GM18505 (cell line): ENCODE measurements around the gene ARL5C.

Experiments
- ATAC-seq: cut with Tn5 transposase; IDR thresholded peaks from one replicate; pipeline ENCODE4 v1.9.1; 2021; ENCODE audit not compliant: unreplicated experiment
- POLR2A ChIP-seq: IDR thresholded peaks from 4 replicates; pipeline ENCODE4 v1.6.1; 2011; ENCODE audit warnings: borderline replicate concordance; ENCODE audit not compliant: insufficient read depth, insufficient read length; ENCODE audit errors: extremely low read depth

The ARL5C gene

GRCh38 chr17:39165841-39166349 lies at the start of gene ARL5C:
ARL5C (minus strand) TSS chr17:39166161; CDS start chr17:39165760, 401 bp downstream.
- no peak for TF ChIP-seq POLR2A
- ATAC-seq, result no peak

- no peak for TF ChIP-seq POLR2A
- no peak for ATAC-seq
Observed at GRCh38 chr17:39213852-39214251, 47.9 kb upstream of the ARL5C start.

GRCh38 chr17:39212841-39213480 lies 47.0 kb upstream of the ARL5C start:
- no peak for TF ChIP-seq POLR2A
- no peak for ATAC-seq

GRCh38 chr17:39212195-39212810 lies 46.3 kb upstream of the ARL5C start:
- no peak for TF ChIP-seq POLR2A
- ATAC-seq, result no peak

GRCh38 chr17:39210093-39210434 lies 44.1 kb upstream of the ARL5C start:
- ATAC-seq, result no peak
- no peak for TF ChIP-seq POLR2A

GRCh38 chr17:39209317-39210092 lies 43.5 kb upstream of the ARL5C start:
- no peak for ATAC-seq
- no peak for TF ChIP-seq POLR2A

- TF ChIP-seq POLR2A, result no peak
- peak; percentile 44 for ATAC-seq
Observed at GRCh38 chr17:39208893-39209292, 42.9 kb upstream of the ARL5C start.

GRCh38 chr17:39208136-39208535 lies 42.2 kb upstream of the ARL5C start:
- TF ChIP-seq POLR2A, result no peak
- ATAC-seq, result no peak

- no peak for TF ChIP-seq POLR2A
- no peak for ATAC-seq
Observed at GRCh38 chr17:39205112-39205526, 39.2 kb upstream of the ARL5C start.

- no peak for TF ChIP-seq POLR2A
- no peak for ATAC-seq
Observed at GRCh38 chr17:39204245-39204644, 38.3 kb upstream of the ARL5C start.

- TF ChIP-seq POLR2A, result no peak
- no peak for ATAC-seq
Observed at GRCh38 chr17:39200957-39201510, 35.1 kb upstream of the ARL5C start.

- ATAC-seq, result peak; percentile 64
- TF ChIP-seq POLR2A, result peak; percentile 99
Observed at GRCh38 chr17:39200070-39200879, 34.3 kb upstream of the ARL5C start, which contains the start of gene RPL19. RPL19 (plus strand) TSS chr17:39200283; CDS start chr17:39200345, 62 bp downstream.

- TF ChIP-seq POLR2A, result no peak
Observed at GRCh38 chr17:39199820-39200069, 33.8 kb upstream of the ARL5C start.

GRCh38 chr17:39198186-39198566 lies 32.2 kb upstream of the ARL5C start:
- no peak for ATAC-seq
- no peak for TF ChIP-seq POLR2A

More at GRCh38 chr17:39199820-39200069, 33.8 kb upstream of the ARL5C start:
- peak; percentile 58 for ATAC-seq
